Mesothelial cell of epicardium (in vitro differentiated cells): ENCODE data around the gene ULK4. TPM values are rescaled to one million over a fixed set of nuclear protein-coding genes. Genes with fewer than 3 reads are reported as not detected.

Source experiments
- DNase-seq, 2 experiments: peaks; one replicate each; pipeline ENCODE4 v3.0.0; 2021; ENCODE audit warnings: low spot score in 2 of 2; ENCODE audit not compliant: unreplicated experiment in 2 of 2
- H3K27ac Mint-ChIP-seq: 2 replicates; pipeline ENCODE4 v1.8.0; 2021; ENCODE audit warnings: mixed read lengths
- H3K27me3 Mint-ChIP-seq: 2 replicates; pipeline ENCODE4 v1.8.0; 2021; ENCODE audit warnings: low read depth, mixed read lengths
- H3K36me3 Mint-ChIP-seq: 2 replicates; pipeline ENCODE4 v1.8.0; 2021; ENCODE audit warnings: mixed read lengths
- H3K4me1 Mint-ChIP-seq: 2 replicates; pipeline ENCODE4 v1.8.0; 2021; ENCODE audit warnings: mixed read lengths
- H3K4me3 Mint-ChIP-seq: 2 replicates; pipeline ENCODE4 v1.8.0; 2021; ENCODE audit warnings: mild to moderate bottlenecking, moderate library complexity, mixed read lengths
- H3K9me3 Mint-ChIP-seq: 2 replicates; pipeline ENCODE4 v1.8.0; 2021; ENCODE audit warnings: mixed read lengths
- total RNA-seq: library from RNA; stranded (reverse); gene quantifications from 3 replicates; pipeline ENCODE4 v1.2.1, GENCODE V29; 2021
- TF ChIP-seq, protein P1 (sequence below): fragments of 200-600 bp; sonication (generic); IDR thresholded peaks from one replicate; pipeline ENCODE4 v1.5.0; 2021; ENCODE audit warnings: antibody characterized with exemption; ENCODE audit not compliant: unreplicated experiment

Gene ULK4
- total RNA-seq, 1 donor from 2014 or later, result 10.7 TPM

DNA sequence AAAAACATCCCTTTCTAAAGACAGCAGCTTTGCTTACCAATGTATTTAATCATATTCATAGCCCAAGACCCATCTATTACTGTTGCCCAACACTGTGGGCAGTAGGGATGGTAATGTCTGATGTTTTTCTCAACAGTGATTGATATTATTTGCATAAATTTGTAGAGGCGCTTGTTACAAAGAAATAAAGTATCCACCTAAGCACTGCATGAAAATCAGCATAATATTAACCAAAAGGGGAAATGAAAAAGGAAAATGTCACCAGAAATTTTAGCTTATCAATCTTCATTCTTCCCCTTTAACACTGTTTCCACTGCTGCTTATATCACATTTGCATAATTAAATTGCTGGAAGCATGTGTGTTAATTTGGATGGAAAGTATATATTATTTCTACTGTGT lies 622.1 kb downstream of the ULK4 start:
- H3K9me3 Mint-ChIP-seq, result peaks cover 15% of the 10 kb centered on the region
- DNase-seq, result no peak
- peaks cover 5% of the 10 kb centered on the region for H3K36me3 Mint-ChIP-seq
- H3K27me3 Mint-ChIP-seq, result no peaks in the 10 kb centered on the region
- TF ChIP-seq, protein P1, sequence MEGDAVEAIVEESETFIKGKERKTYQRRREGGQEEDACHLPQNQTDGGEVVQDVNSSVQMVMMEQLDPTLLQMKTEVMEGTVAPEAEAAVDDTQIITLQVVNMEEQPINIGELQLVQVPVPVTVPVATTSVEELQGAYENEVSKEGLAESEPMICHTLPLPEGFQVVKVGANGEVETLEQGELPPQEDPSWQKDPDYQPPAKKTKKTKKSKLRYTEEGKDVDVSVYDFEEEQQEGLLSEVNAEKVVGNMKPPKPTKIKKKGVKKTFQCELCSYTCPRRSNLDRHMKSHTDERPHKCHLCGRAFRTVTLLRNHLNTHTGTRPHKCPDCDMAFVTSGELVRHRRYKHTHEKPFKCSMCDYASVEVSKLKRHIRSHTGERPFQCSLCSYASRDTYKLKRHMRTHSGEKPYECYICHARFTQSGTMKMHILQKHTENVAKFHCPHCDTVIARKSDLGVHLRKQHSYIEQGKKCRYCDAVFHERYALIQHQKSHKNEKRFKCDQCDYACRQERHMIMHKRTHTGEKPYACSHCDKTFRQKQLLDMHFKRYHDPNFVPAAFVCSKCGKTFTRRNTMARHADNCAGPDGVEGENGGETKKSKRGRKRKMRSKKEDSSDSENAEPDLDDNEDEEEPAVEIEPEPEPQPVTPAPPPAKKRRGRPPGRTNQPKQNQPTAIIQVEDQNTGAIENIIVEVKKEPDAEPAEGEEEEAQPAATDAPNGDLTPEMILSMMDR, result no peak
- peaks cover under 1% of the 10 kb centered on the region for H3K4me1 Mint-ChIP-seq
- H3K27ac Mint-ChIP-seq, result no peak overlapping the region
- no peak overlapping the region for H3K4me3 Mint-ChIP-seq

- peaks cover 4% of the 10 kb centered on the region for H3K9me3 Mint-ChIP-seq
- TF ChIP-seq, protein P1, result no peak
- no peaks in the 10 kb centered on the region for H3K27me3 Mint-ChIP-seq
- no peak overlapping the region for H3K27ac Mint-ChIP-seq
- no peak for DNase-seq
- H3K36me3 Mint-ChIP-seq, result no peaks in the 10 kb centered on the region
- no peak overlapping the region for H3K4me3 Mint-ChIP-seq
- peaks cover 5% of the 10 kb centered on the region for H3K4me1 Mint-ChIP-seq
These were observed 623.6 kb downstream of the ULK4 start for GRCh38 chr3:41338276-41338675.

- no peak for DNase-seq
- Mint-ChIP-seq H3K27ac (no peak overlapping the region), H3K4me1 (peaks cover 14% of the 10 kb centered on the region), H3K4me3 (no peak overlapping the region), H3K36me3 (no peaks in the 10 kb centered on the region), H3K27me3 (no peaks in the 10 kb centered on the region), H3K9me3 (no peaks in the 10 kb centered on the region)
- TF ChIP-seq, protein P1, result no peak
These were observed 627.5 kb downstream of the ULK4 start for GRCh38 chr3:41334426-41334825.

DNA sequence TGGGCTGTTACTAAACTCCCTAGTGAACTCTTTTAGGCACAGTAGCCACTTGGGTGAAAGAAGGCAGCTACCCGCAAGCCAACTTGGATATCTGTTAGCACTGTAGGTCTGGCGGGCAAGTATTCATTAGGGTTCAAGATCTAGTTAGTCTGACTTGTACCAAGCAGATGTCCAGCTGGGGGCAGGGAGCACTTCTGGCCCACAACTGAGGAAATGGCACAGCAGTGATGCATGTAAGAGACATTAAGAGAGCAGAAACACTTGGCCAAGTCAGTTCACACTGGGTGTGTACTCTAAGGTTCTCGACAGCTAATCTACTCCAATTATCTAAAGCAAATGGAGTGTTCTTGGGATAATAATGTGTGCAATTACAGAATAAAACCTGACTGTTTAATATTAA lies 630.9 kb downstream of the ULK4 start:
- TF ChIP-seq, protein P1, result no peak
- H3K4me3 Mint-ChIP-seq, result no peak overlapping the region
- H3K27me3 Mint-ChIP-seq, result no peaks in the 10 kb centered on the region
- H3K36me3 Mint-ChIP-seq, result no peaks in the 10 kb centered on the region
- no peaks in the 10 kb centered on the region for H3K9me3 Mint-ChIP-seq
- peaks cover 37% of the 10 kb centered on the region for H3K4me1 Mint-ChIP-seq
- no peak for DNase-seq
- H3K27ac Mint-ChIP-seq, result no peak overlapping the region

GRCh38 chr3:41330465-41330864 lies 631.4 kb downstream of the ULK4 start:
- TF ChIP-seq, protein P1, result no peak
- Mint-ChIP-seq H3K4me1 (peaks cover 39% of the 10 kb centered on the region), H3K4me3 (no peak overlapping the region), H3K9me3 (no peaks in the 10 kb centered on the region), H3K27ac (no peak overlapping the region), H3K27me3 (no peaks in the 10 kb centered on the region), H3K36me3 (no peaks in the 10 kb centered on the region)
- no peak for DNase-seq

DNA sequence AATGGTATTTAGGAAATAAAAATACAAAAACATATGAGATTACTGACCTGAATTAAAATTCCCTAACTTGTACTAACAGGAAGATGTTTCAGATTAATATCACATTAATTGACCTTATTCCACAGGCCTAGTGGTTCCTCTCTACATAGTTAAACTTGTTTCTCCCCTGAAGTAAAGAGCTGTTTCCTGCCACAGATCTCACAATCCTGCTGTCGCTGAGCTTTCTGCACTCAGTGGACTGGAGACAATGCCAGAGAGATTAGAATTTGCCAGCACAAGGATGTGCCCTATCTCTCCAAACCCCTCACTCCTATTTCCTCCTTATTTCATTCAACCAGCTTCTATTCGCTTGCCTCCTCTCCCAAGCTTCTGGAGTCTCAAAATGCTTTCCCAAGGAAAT lies 632.0 kb downstream of the ULK4 start:
- Mint-ChIP-seq H3K36me3 (no peaks in the 10 kb centered on the region), H3K4me3 (no peak overlapping the region), H3K27ac (peak overlapping the region; percentile 32), H3K9me3 (no peaks in the 10 kb centered on the region), H3K27me3 (no peaks in the 10 kb centered on the region), H3K4me1 (peaks cover 40% of the 10 kb centered on the region)
- TF ChIP-seq, protein P1, result no peak
- no peak for DNase-seq
